Endothelial cell of umbilical vein (primary cell): ENCODE data around the gene KIR2DL1.
"Not testable (repeated sequence)": the region's sequence is repeated elsewhere in the genome, so short reads cannot be mapped to it uniquely, and the experiment has no call there.

Experiments used
- CTCF ChIP-seq, 2 donors: IDR thresholded peaks; 1 replicate in 1 of 2; 2 replicates in 1 of 2; pipeline ENCODE4 v1.5.1; 2011; ENCODE audit warnings: low read length in 2 of 2, mild to moderate bottlenecking in 2 of 2, moderate library complexity in 2 of 2, control low read depth in 1 of 2, inconsistent platforms in 1 of 2, low read depth in 1 of 2; ENCODE audit not compliant: insufficient read depth in 1 of 2; ENCODE audit errors: extremely low read depth in 1 of 2
- EZH2 ChIP-seq: IDR thresholded peaks from 2 replicates; pipeline ENCODE4 v1.6.1; 2012; ENCODE audit warnings: borderline replicate concordance, low read depth, mild to moderate bottlenecking, moderate library complexity, low read length, inconsistent platforms; ENCODE audit not compliant: severe bottlenecking
- FOS ChIP-seq: IDR thresholded peaks from 2 replicates; pipeline ENCODE4 v1.6.1; 2011; ENCODE audit warnings: mild to moderate bottlenecking, low read length, moderate library complexity, borderline replicate concordance; ENCODE audit not compliant: insufficient read depth
- GATA2 ChIP-seq: IDR thresholded peaks from 2 replicates; pipeline ENCODE4 v1.7.0; 2011; ENCODE audit warnings: low read depth, mild to moderate bottlenecking, moderate library complexity, mixed read lengths, low read length; ENCODE audit not compliant: insufficient read length, insufficient read depth
- JUN ChIP-seq: IDR thresholded peaks from 2 replicates; pipeline ENCODE4 v1.6.1; 2011; ENCODE audit warnings: borderline replicate concordance, low read depth; ENCODE audit not compliant: insufficient read length, insufficient read depth
- MAX ChIP-seq: IDR thresholded peaks from 2 replicates; pipeline ENCODE4 v1.6.1; 2011; ENCODE audit not compliant: insufficient read depth, insufficient read length
- MYC ChIP-seq: IDR thresholded peaks from one replicate; pipeline ENCODE4 v1.6.1; 2011; ENCODE audit warnings: mild to moderate bottlenecking, low read depth, low read length
- POLR2A ChIP-seq: IDR thresholded peaks from 2 replicates; pipeline ENCODE4 v1.6.1; 2012; ENCODE audit warnings: low read depth, mild to moderate bottlenecking, control low read depth, low read length
- POLR2AphosphoS5 ChIP-seq: IDR thresholded peaks from 2 replicates; pipeline ENCODE4 v1.6.1; 2012; ENCODE audit warnings: low read depth, mild to moderate bottlenecking, control low read depth, low read length, moderate library complexity; ENCODE audit not compliant: insufficient read depth

- not testable (repeated sequence) for TF ChIP-seq CTCF (IDR thresholded peaks at IDR 0.05; ENCODE audit: extremely low read depth in 1 of 2, insufficient read depth in 1 of 2, low read depth in 1 of 2, low read length in 2 of 2); JUN; POLR2AphosphoS5; POLR2A; MAX; EZH2; MYC; GATA2; FOS
Measured at GRCh38 chr19:54750276-54750675, 19.3 kb upstream of the KIR2DL1 start.
